Adrenal gland (tissue), 12 donors: Measurements from ENCODE around the gene RIT2. TPM values are rescaled to one million over a fixed set of nuclear protein-coding genes. Genes with fewer than 3 reads are reported as not detected.

Experiments
- DNase-seq, 7 donors: peaks; one replicate each; pipeline ENCODE4 v3.0.0-alpha.2; 2019 to 2020
- H3K27ac ChIP-seq, 5 donors: fragments of 200-600 bp; sonication (generic) in 4 of 5; 1 replicate in 3 of 5; 2 replicates in 2 of 5; pipeline versions ENCODE4 v1.5.1 to v1.8.0; 2016 to 2020; ENCODE audit warnings: mild to moderate bottlenecking in 1 of 5
- H3K27me3 ChIP-seq: fragments of 200-600 bp; 2 replicates; pipeline ENCODE4 v1.8.0; 2021
- H3K36me3 ChIP-seq, 2 donors: fragments of 200-600 bp; replicated peaks in 1 of 2; 1 replicate in 1 of 2; 2 replicates in 1 of 2; pipeline versions ENCODE4 v1.5.1 to v1.8.0; 2018 to 2022
- H3K4me1 ChIP-seq, 2 donors: fragments of 200-600 bp; replicated peaks in 1 of 2; 1 replicate in 1 of 2; 2 replicates in 1 of 2; pipeline versions ENCODE4 v1.5.1 to v1.8.0; 2018 to 2021
- H3K4me3 ChIP-seq, 4 donors: fragments of 200-600 bp; sonication (generic) in 3 of 4; one replicate each; pipeline ENCODE4 v1.5.1; 2016 to 2018
- H3K9me3 ChIP-seq, 3 donors: fragments of 200-600 bp; sonication (generic) in 1 of 3; replicated peaks in 1 of 3; 1 replicate in 2 of 3; 2 replicates in 1 of 3; pipeline versions ENCODE4 v1.5.1 to v1.8.0; 2016 to 2021
- CTCF ChIP-seq, 6 experiments: fragments of 450-650 bp in 4 of 6; fragments of 200-600 bp in 2 of 6; sonication (generic) in 1 of 6; IDR thresholded peaks; 1 replicate in 5 of 6; 2 replicates in 1 of 6; pipeline versions ENCODE4 v1.5.1 to v1.8.0; 2016 to 2021; ENCODE audit warnings: antibody characterized with exemption in 6 of 6, mild to moderate bottlenecking in 2 of 6, moderate library complexity in 1 of 6
- POLR2A ChIP-seq, 2 donors: fragments of 450-650 bp; IDR thresholded peaks; one replicate each; pipeline ENCODE4 v1.6.1; 2017; ENCODE audit warnings: antibody characterized with exemption in 2 of 2, mild to moderate bottlenecking in 2 of 2, moderate library complexity in 1 of 2
- WGBS, 4 donors: extraction: QIAGEN DNeasy Blood & Tissue Kit in 2 of 4; methylation state at CpG; one replicate each; pipeline versions ENCODE4 v1.1.5 to v1.1.7; 2013 to 2017; 5-methylcytosine and 5-hydroxymethylcytosine counted together
- intact Hi-C, 2 donors: fragments of 100-400 bp; cut with DNase I; formaldehyde crosslinking; loops; one replicate each; pipeline versions ENCODE4 v1.14.1 to v1.15.0; 2022 to 2023
- polyA plus RNA-seq, 3 donors: library from polyadenylated mRNA; stranded (reverse); fragments of 200-250 nt in 2 of 3; fragments of 350-450 nt in 1 of 3; fragmentation: Illumina TruSeq in 1 of 3; extraction: RNeasy Lipid Tissue Mini Kit (QIAGEN cat#74804) in 1 of 3; gene quantifications; one replicate each; pipeline ENCODE4 v1.2.3, GENCODE V29; 2013 to 2014
- total RNA-seq, 9 donors: library from RNA; depleted of rRNA in 4 of 9; stranded (reverse); fragments of >200 nt in 4 of 9; fragments of 120-200 nt in 1 of 9; fragmentation: NEBNext Ultra II Directional in 1 of 9; extraction: Animal tissue kit (Norgen Biotek cat#: 25700) in 1 of 9; gene quantifications; one replicate each; pipeline versions ENCODE4 v1.1.0 to v1.2.4, GENCODE V29; 2013 to 2023
- donor health status: healthy with polysubstance abuse.
- donor health status: Bipolar disorder and iron deficiency.
- donor health status: DM: yes; HTN: yes; CAD: no.
- donor health status: DM: no; HTN: no; CAD: no.
- donor health status: DM: no; HTN: no; CAD: no.
- donor health status: DM: yes; HTN: yes; CAD: no.

The RIT2 gene
- total and polyA plus RNA-seq, 12 donors: 0.20 to 0.99 (median 0.28) TPM; not detected in 7

- DNase-seq: no peak
- Histone ChIP-seq H3K9me3 (no peaks in the 10 kb centered on the region), H3K36me3 (no peaks in the 10 kb centered on the region), H3K27me3 (no peaks in the 10 kb centered on the region), H3K4me1 (no peaks in the 10 kb centered on the region), H3K4me3 (no peak overlapping the region), H3K27ac (no peak overlapping the region)
- TF ChIP-seq CTCF (IDR thresholded peaks at IDR 0.05): no peak
- no peak for TF ChIP-seq POLR2A (IDR thresholded peaks at IDR 0.05)
- intact Hi-C loops: no loop called here
Measured at GRCh38 chr18:42864876-42865275, 250.6 kb downstream of the RIT2 start.

- Histone ChIP-seq H3K9me3 (no peaks in the 10 kb centered on the region), H3K36me3 (no peaks in the 10 kb centered on the region), H3K27me3 (no peaks in the 10 kb centered on the region), H3K4me3 (no peak overlapping the region), H3K4me1 (no peaks in the 10 kb centered on the region), H3K27ac (no peak overlapping the region)
- DNase-seq: no peak
- no peak for TF ChIP-seq CTCF (IDR thresholded peaks at IDR 0.05)
- no peak for TF ChIP-seq POLR2A (IDR thresholded peaks at IDR 0.05)
- intact Hi-C loops: no loop called here
Measured at GRCh38 chr18:42861271-42861670, 254.2 kb downstream of the RIT2 start.

DNA sequence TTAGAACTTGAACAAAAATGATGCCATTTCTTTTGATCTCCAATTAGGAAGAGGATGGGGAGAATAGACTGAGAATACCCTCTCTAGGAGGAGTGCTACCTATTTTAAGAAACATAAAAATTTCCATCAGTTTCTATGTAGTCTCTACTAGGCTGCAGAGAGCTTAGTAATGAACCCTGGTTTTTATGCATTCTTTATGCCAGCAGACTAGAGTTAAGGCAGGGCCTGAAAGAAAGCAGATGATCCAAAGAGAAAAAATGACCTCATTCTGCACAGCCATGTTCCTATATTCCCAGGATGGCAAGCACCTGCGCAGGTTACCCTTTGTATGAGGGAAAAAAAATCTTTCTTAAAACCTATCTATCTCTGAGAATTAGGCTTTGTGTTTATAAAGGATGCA, 254.9 kb downstream of the RIT2 start:
- intact Hi-C loops: no loop called here
- Histone ChIP-seq H3K4me3 (no peak overlapping the region), H3K4me1 (no peaks in the 10 kb centered on the region), H3K27me3 (no peaks in the 10 kb centered on the region), H3K27ac (no peak overlapping the region), H3K9me3 (no peaks in the 10 kb centered on the region), H3K36me3 (no peaks in the 10 kb centered on the region)
- DNase-seq: no peak
- no peak for TF ChIP-seq CTCF (IDR thresholded peaks at IDR 0.05)
- TF ChIP-seq POLR2A (IDR thresholded peaks at IDR 0.05): no peak
- 79 to 86% (median 83%) methylated on average over 1 of the region's 1 CpG for WGBS, 4 donors

DNA sequence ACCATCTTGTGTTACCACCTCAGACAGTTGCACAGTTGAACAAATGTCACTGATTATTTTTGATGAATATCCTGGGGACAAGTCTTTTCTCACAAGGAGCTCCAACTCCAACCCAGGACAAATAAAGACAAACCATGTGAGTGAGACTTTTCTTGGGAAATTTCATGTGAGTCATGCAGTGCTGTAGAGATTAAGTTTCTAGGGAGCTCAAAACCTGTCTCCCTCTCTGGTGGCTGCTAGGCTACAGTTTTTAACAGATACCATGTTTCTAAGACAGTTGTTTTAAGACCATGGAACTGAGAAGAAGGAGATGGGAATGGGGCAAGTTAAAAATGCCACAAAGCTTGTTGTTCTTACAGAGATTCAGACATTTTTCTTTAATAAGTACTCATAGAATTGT, 255.5 kb downstream of the RIT2 start:
- no peaks in the 10 kb centered on the region for H3K27me3 ChIP-seq
- H3K36me3 ChIP-seq: no peaks in the 10 kb centered on the region
- TF ChIP-seq CTCF (IDR thresholded peaks at IDR 0.05) (no peak), POLR2A (IDR thresholded peaks at IDR 0.05) (no peak)
- H3K4me3 ChIP-seq: no peak overlapping the region
- no peak for DNase-seq
- H3K27ac ChIP-seq: no peak overlapping the region
- H3K9me3 ChIP-seq: no peaks in the 10 kb centered on the region
- intact Hi-C loops: no loop called here
- no peaks in the 10 kb centered on the region for H3K4me1 ChIP-seq
